H1 (cell line): ENCODE results near the gene VWA3B. TPM values are rescaled to one million over a fixed set of nuclear protein-coding genes. Genes with fewer than 3 reads are reported as not detected.

ENCODE experiments used
- EP300 ChIP-seq, 2 experiments: IDR thresholded peaks; 1 replicate in 1 of 2; 2 replicates in 1 of 2; pipeline ENCODE4 v1.6.1; 2011 to 2012; ENCODE audit warnings: low read depth in 2 of 2, low read length in 2 of 2, mild to moderate bottlenecking in 2 of 2, borderline replicate concordance in 1 of 2, inconsistent platforms in 1 of 2, moderate library complexity in 1 of 2
- FOSL1 ChIP-seq: IDR thresholded peaks from 2 replicates; pipeline ENCODE4 v1.6.1; 2011; ENCODE audit warnings: mild to moderate bottlenecking, low read depth, low read length, moderate library complexity; ENCODE audit not compliant: insufficient read depth
- MAX ChIP-seq: IDR thresholded peaks from 2 replicates; pipeline ENCODE4 v1.6.1; 2012; ENCODE audit warnings: inconsistent platforms
- RFX5 ChIP-seq: IDR thresholded peaks from 2 replicates; pipeline ENCODE4 v1.6.1; 2011; ENCODE audit warnings: low read depth, low read length, improper control_type of control experiment, borderline replicate concordance
- SP1 ChIP-seq: IDR thresholded peaks from 2 replicates; pipeline ENCODE4 v1.6.1; 2011; ENCODE audit warnings: low read depth, low read length
- polyA plus RNA-seq, 7 experiments: library from polyadenylated mRNA; depleted of rRNA in 3 of 7; stranded (reverse) in 5 of 7; unstranded in 2 of 7; fragments of >200 nt in 5 of 7; fragments of 200-250 nt in 2 of 7; gene quantifications; 1 replicate in 5 of 7; 2 replicates in 1 of 7; 4 replicates in 1 of 7; pipeline versions ENCODE4 v1.2.1 to v1.2.3, GENCODE V29; 2011 to 2013; ENCODE audit warnings: missing spikeins in 2 of 7, mixed read lengths in 2 of 7
- total RNA-seq: library from RNA; stranded (reverse); fragmentation: NEBNext Ultra II Directional; extraction: Animal tissue kit (Norgen Biotek cat#: 25700); gene quantifications from 2 replicates; pipeline ENCODE4 v1.2.1, GENCODE V29; 2021

The VWA3B gene
- total and polyA plus RNA-seq, 2 of the 8 experiments (the other 6 are each of a cell fraction or from before 2014, with no cell fraction given): not detected

- TF ChIP-seq FOSL1: no peak
- no peak for TF ChIP-seq RFX5
- TF ChIP-seq SP1: no peak
- TF ChIP-seq MAX: no peak
- TF ChIP-seq EP300 (IDR thresholded peaks at IDR 0.05; ENCODE audit: borderline replicate concordance in 1 of 2, low read depth in 2 of 2, low read length in 2 of 2): no peak
Observed at GRCh38 chr2:98297817-98298682, 211.1 kb downstream of the VWA3B start (continued).
